ENCODE measurements around the gene CUBN.

CUBN gene

GRCh38 chr10:17043586-17043985, 86.0 kb downstream of the CUBN start:
- in situ Hi-C loops (cut with MboI; ENCODE audit: low sequenced_read_pairs): no loop called here

GRCh38 chr10:17041626-17042520, 87.7 kb downstream of the CUBN start:
- in situ Hi-C loops (cut with MboI; ENCODE audit: low sequenced_read_pairs): no loop called here

- in situ Hi-C loops (cut with MboI; ENCODE audit: low sequenced_read_pairs): no loop called here
Observed at GRCh38 chr10:17038627-17039026, 91.0 kb downstream of the CUBN start.

- in situ Hi-C loops (cut with MboI; ENCODE audit: low sequenced_read_pairs): no loop called here
Observed at GRCh38 chr10:17037910-17038309, 91.7 kb downstream of the CUBN start.

GRCh38 chr10:17035446-17035845, 94.2 kb downstream of the CUBN start:
- in situ Hi-C loops (cut with MboI; ENCODE audit: low sequenced_read_pairs): no loop called here

- in situ Hi-C loops (cut with MboI; ENCODE audit: low sequenced_read_pairs): no loop called here
Observed at GRCh38 chr10:17033529-17034260, 95.9 kb downstream of the CUBN start.

- in situ Hi-C loops (cut with MboI; ENCODE audit: low sequenced_read_pairs): no loop called here
Observed at GRCh38 chr10:17031637-17032635, 97.7 kb downstream of the CUBN start.

- in situ Hi-C loops (cut with MboI; ENCODE audit: low sequenced_read_pairs): no loop called here
Observed at GRCh38 chr10:17029581-17030271, 99.9 kb downstream of the CUBN start.

- in situ Hi-C loops (cut with MboI; ENCODE audit: low sequenced_read_pairs): no loop called here
Observed at GRCh38 chr10:17029239-17029580, 100.4 kb downstream of the CUBN start.

GRCh38 chr10:17028798-17029197, 100.8 kb downstream of the CUBN start:
- in situ Hi-C loops (cut with MboI; ENCODE audit: low sequenced_read_pairs): no loop called here

- in situ Hi-C loops (cut with MboI; ENCODE audit: low sequenced_read_pairs): no loop called here
Observed at GRCh38 chr10:17026686-17027485, 102.7 kb downstream of the CUBN start.

GRCh38 chr10:17025444-17026295, 103.9 kb downstream of the CUBN start:
- in situ Hi-C loops (cut with MboI; ENCODE audit: low sequenced_read_pairs): no loop called here

- in situ Hi-C loops (cut with MboI; ENCODE audit: low sequenced_read_pairs): no loop called here
Observed at GRCh38 chr10:17024461-17024860, 105.2 kb downstream of the CUBN start.

- in situ Hi-C loops (cut with MboI; ENCODE audit: low sequenced_read_pairs): no loop called here
Observed at GRCh38 chr10:17023386-17024298, 106.0 kb downstream of the CUBN start.

- in situ Hi-C loops (cut with MboI; ENCODE audit: low sequenced_read_pairs): no loop called here
Observed at GRCh38 chr10:17022896-17023295, 106.7 kb downstream of the CUBN start.

- in situ Hi-C loops (cut with MboI; ENCODE audit: low sequenced_read_pairs): no loop called here
Observed at GRCh38 chr10:17022466-17022825, 107.2 kb downstream of the CUBN start.

- in situ Hi-C loops (cut with MboI; ENCODE audit: low sequenced_read_pairs): no loop called here
Observed at GRCh38 chr10:17021656-17022465, 107.8 kb downstream of the CUBN start.

All from hTERT RPE-1 (cell line).